HG02970 (cell line): ENCODE results near the gene NR5A1.

Experiments
- ATAC-seq: cut with Tn5 transposase; IDR thresholded peaks from one replicate; pipeline ENCODE4 v1.9.1; 2021; ENCODE audit warnings: mild to moderate bottlenecking, moderate library complexity, moderate number of reproducible peaks; ENCODE audit not compliant: unreplicated experiment, low FRiP score

Gene NR5A1

GRCh38 chr9:124468061-124468740 is 39.0 kb downstream of the NR5A1 start:
- no peak for ATAC-seq

DNA sequence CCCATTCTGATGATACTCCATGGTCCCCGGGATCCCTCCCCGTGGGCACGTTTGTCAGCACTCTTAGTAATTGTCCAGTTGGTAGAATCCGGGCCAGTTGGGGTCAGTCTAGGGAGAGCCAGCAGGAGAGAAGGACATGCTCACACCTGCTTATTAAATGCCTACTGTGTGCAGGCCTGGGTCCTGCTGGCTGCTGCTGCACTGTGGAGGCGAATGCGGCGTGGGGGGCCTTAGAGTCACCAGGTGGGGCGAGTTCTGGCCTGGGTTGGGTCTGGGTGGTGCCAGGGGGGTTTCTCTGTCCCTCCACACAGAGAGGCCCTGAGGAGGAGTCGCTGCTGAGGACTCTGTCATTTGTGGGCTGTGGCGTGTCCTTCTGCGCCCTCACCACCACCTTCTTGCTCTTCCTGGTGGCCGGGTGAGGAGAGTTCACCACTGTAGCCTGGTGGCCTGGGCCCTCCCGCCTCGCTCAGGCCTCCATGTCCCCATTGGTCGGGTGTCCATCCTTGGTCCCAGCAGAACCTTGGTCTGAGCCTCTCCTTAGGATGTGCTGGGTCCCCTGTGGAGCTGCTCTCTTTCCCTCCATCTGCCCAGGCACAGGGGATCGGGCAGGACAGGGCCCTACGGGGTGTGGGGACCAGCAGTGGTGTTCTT is 39.7 kb downstream of the NR5A1 start:
- no peak for ATAC-seq

DNA sequence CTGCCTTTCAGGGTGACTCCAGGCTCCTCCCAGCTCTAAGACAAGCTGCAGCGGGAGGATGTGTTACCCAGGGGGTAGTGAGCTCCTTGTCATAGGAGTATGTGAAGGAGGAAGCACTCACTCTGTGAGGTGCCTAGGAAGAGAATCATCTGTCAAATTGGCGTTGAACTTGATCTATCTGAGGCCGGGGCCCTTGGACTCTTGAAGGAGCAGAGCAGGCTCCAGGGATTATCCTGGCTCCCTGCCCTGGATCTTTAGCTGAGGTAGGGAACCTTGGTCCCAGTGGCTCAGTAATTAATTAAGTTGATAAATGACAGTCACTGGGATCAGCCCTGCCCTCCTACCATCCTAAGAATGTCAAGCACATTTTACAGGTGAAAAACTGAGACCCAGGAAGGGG is 41.5 kb downstream of the NR5A1 start:
- no peak for ATAC-seq

GRCh38 chr9:124462739-124463138 is 44.5 kb downstream of the NR5A1 start:
- ATAC-seq: no peak

DNA sequence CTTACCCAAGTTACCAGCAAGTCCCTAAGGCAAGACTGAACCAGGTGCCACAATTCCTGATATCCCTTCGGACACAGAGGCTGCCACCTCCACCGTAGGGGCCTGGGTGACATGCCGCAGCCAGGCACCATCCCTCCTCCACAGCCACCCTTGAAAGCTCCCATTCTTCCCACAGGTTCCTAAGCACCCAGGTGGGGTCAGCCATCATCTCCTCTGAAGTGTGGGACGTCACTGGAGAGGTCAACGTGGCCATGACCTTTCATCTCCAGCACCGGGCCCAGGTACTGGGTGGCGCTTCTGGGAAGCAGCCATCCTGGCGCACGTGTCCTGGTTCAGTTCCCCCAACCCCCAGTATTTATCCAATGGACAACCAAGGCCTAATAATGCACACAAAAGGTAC is 48.8 kb downstream of the NR5A1 start:
- ATAC-seq: no peak

DNA sequence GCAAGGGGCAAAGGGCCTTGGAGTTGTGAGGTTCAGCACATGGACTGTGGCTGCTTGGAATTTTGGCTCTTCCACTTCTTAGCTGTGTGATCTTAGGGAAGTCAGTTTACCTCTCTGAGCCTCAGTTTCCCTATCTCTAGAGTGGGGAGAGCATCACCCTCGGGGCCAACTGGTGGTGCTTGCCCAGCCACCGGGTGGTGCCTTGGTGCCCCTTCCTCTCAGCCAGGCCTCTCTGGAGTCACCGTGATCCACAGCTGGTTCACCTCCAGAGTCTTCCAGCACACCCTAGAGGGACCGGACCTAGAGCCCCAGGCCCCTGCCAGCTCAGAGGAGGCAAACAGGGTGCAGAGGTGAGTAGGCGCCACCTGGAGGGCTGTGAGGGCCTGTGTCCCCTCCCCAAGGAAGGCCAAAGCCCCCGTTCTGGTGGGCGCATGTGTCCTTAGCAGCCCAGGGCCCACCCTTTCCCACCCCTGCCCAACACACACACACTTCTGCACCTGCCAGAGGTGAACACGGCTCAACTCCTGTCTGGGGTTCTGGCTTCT is 49.2 kb downstream of the NR5A1 start:
- no peak for ATAC-seq

GRCh38 chr9:124457079-124457886 is 49.9 kb downstream of the NR5A1 start:
- ATAC-seq: no peak

DNA sequence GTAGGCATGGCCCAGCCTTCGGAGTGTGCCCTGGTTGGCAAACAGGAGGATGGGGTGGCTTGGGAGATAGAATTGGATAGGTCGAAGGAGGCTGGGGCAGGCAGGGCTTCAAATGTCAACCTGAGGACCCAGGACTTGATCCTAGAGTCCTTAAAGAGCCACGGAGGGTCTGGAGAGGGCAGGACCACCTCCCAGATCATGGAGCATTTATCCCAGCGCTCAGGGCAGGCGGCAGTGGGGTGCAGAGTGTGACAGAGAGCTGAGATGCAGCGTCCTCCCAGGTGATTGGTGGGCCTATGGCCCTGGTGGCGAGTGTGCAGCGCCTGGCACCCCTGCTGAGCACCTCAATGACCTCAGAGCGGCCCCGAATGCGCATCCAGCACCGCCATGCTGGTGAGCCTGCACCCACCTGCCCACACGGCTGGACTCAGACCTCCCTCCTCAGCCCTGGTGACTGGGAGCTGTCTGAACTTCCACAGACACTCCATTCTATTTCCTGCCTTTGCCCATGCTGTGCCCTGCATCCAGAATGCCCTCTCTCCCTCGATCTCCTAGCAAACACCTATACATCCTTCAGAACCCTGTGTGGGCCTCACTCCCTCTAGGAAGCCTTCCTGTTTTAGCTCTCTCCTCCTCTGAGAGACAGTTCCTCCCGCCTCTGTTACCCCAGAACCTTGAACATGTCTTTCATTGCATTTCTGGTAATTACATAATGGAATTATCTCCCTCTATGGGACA is 50.7 kb downstream of the NR5A1 start:
- no peak for ATAC-seq

- ATAC-seq: no peak
These were observed 51.4 kb downstream of the NR5A1 start for GRCh38 chr9:124455820-124456219.

GRCh38 chr9:124454791-124455443 is 52.3 kb downstream of the NR5A1 start:
- ATAC-seq: no peak

DNA sequence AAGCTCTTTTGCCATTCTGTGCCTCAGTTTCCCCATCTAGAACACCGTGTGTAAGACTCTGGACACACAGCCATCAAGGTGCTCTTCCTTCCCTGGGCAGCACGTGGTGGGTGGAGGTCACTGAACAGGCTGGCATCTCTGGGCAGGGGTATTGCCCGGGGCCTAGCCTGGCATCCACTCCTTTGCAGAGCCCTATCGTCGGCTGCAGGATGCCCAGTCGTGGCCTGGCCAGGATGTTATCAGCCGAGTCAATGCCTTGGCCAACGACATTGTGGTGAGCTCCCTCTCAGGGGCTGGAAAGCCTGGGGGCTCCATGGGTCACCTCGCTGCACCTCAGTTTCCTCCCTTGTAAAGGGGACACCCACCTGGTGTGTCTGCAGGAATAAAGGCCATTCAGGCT is 52.9 kb downstream of the NR5A1 start:
- ATAC-seq: no peak

DNA sequence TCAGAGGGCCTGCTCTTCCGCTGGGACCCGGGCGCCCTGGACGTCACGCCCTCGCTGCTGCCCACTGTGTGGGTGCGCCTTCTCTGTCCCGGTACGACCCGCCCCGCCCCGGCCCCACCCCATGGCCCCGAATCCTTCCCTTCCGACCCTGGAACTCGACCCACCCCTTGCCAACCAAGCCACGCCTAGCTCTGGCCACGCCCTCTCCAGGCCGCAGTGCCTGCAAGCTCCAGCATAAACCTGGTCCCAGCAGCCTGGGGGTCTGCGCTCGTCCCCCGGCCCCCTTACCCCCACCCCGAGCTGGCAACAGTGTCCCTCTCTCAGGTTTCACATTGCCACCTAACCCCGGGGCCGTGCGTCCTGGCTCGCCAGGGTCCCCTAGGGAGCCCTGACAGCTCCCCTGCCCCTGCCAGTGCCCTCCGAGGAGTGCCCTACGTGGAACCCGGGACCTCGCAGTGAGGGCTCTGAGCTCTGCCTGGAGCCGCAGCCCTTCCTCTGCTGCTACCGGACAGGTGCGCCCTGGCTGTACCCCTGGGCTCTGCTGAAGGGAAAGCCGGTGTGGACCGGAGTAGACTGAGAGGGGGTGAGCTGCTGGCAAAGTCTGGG is 53.5 kb downstream of the NR5A1 start:
- no peak for ATAC-seq

GRCh38 chr9:124452841-124453585 is 54.2 kb downstream of the NR5A1 start:
- no peak for ATAC-seq

- ATAC-seq: no peak
These were observed 54.9 kb downstream of the NR5A1 start for GRCh38 chr9:124452326-124452725.

DNA sequence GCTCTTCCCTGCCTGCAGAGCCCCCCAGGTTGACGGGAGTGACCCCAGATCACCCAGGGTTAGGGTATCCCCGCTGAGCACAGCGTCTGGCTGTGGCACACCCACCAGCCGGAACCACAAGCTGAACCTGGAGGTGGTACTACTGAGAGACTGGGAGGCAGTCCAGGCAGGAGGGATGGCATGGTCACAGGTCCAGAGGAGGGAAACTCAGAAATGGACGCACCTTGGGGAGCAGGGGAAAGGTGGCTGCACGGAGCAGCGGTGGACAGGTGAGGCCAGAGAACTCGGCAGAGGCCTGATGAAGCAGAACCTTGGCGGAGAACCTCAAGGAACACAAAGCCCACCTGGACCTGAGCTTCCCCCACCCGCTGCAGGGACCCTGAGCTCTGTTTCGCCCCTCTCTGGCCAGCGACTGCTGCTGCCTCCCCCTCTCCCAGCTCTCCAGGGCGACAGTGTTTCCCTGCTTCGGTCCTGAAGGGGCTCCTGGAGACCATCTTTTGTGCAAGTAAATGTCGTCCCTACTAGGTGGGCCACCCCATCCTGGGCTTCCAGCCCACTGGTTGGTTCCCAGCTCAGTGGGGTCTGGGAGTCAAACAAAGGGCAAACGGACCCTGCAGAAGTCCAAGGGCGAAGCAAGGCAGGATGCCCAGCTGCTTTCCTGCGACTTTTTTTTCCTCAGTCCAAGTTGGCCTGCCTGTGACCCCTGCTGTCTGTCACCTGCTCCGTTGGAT is 56.1 kb downstream of the NR5A1 start:
- ATAC-seq: no peak

- no peak for ATAC-seq
These were observed 56.8 kb downstream of the NR5A1 start, which contains the start of gene ADGRD2 for GRCh38 chr9:124450241-124450924. Gene ADGRD2 (plus strand): TSS chr9:124450451. CDS start chr9:124451667, 1,216 bp downstream.

- no peak for ATAC-seq
These were observed 57.6 kb downstream of the NR5A1 start for GRCh38 chr9:124449381-124450151.
